Activated T-cell treated with anti-CD3 and anti-CD28 coated beads, Interleukin-2, amount 50 U/mL, for 72 hours (primary cell): Measurements from ENCODE around the gene LEMD2. TPM values are rescaled to one million over a fixed set of nuclear protein-coding genes. Genes with fewer than 3 reads are reported as not detected.
A peak's percentile ranks its signal among the peaks of the same experiment; 100 is the strongest.

ENCODE experiments used
- ATAC-seq, 2 donors: fragments of 150-1000 bp; cut with Tn5 transposase; replicated peaks in 1 of 2; 2 replicates each; pipeline ENCODE4 v1.10.0; 2021; ENCODE audit warnings: moderate library complexity in 2 of 2, mild to moderate bottlenecking in 1 of 2
- DNase-seq, 2 donors: peaks; one replicate each; pipeline ENCODE4 v3.0.0; 2021 to 2022; ENCODE audit warnings: mixed read lengths in 1 of 2
- H3K27ac Mint-ChIP-seq: one replicate; pipeline ENCODE4 v1.8.0; 2022; ENCODE audit warnings: mild to moderate bottlenecking, moderate library complexity, mixed read lengths
- H3K27me3 Mint-ChIP-seq: one replicate; pipeline ENCODE4 v1.8.0; 2022; ENCODE audit warnings: low read depth, mixed read lengths
- H3K36me3 Mint-ChIP-seq, 2 donors: one replicate each; pipeline ENCODE4 v1.8.0; 2022; ENCODE audit warnings: mixed read lengths in 2 of 2, mild to moderate bottlenecking in 1 of 2; ENCODE audit not compliant: insufficient read depth in 2 of 2
- H3K4me1 Mint-ChIP-seq: one replicate; pipeline ENCODE4 v1.8.0; 2022; ENCODE audit warnings: low read depth, mixed read lengths
- H3K4me3 Mint-ChIP-seq, 2 donors: one replicate each; pipeline ENCODE4 v1.8.0; 2022; ENCODE audit warnings: mild to moderate bottlenecking in 2 of 2, mixed read lengths in 2 of 2, moderate library complexity in 2 of 2
- H3K9me3 Mint-ChIP-seq, 2 donors: one replicate each; pipeline ENCODE4 v1.8.0; 2022; ENCODE audit warnings: mixed read lengths in 2 of 2
- total RNA-seq, 2 donors: library from RNA; stranded (reverse); gene quantifications; one replicate each; pipeline ENCODE4 v1.2.3, GENCODE V29; 2022

The LEMD2 gene
- total RNA-seq, 2 donors from 2014 or later, result 76.4 to 93.8 TPM

- H3K9me3 Mint-ChIP-seq, result no peaks in the 10 kb centered on the region
- ATAC-seq, result no peak
- DNase-seq, result no peak
- no peak overlapping the region for H3K27ac Mint-ChIP-seq
- peaks cover 6% of the 10 kb centered on the region for H3K27me3 Mint-ChIP-seq
- H3K36me3 Mint-ChIP-seq, result no peaks in the 10 kb centered on the region
- H3K4me3 Mint-ChIP-seq, result no peak overlapping the region
- H3K4me1 Mint-ChIP-seq, result peaks cover 15% of the 10 kb centered on the region
Measured at GRCh38 chr6:33727126-33727525, 61.8 kb downstream of the LEMD2 start.

- no peak for ATAC-seq
- DNase-seq, result no peak
- Mint-ChIP-seq H3K4me3 (no peak overlapping the region), H3K27me3 (peaks cover 6% of the 10 kb centered on the region), H3K9me3 (no peaks in the 10 kb centered on the region), H3K36me3 (no peaks in the 10 kb centered on the region), H3K27ac (no peak overlapping the region), H3K4me1 (peaks cover 15% of the 10 kb centered on the region)
Measured at GRCh38 chr6:33726696-33727095, 62.2 kb downstream of the LEMD2 start.

GRCh38 chr6:33725891-33726673, 62.8 kb downstream of the LEMD2 start:
- no peak overlapping the region for H3K4me3 Mint-ChIP-seq
- H3K9me3 Mint-ChIP-seq, result no peaks in the 10 kb centered on the region
- peaks cover 15% of the 10 kb centered on the region for H3K4me1 Mint-ChIP-seq
- peaks cover 6% of the 10 kb centered on the region for H3K27me3 Mint-ChIP-seq
- no peak for ATAC-seq
- DNase-seq, result no peak
- H3K36me3 Mint-ChIP-seq, result no peaks in the 10 kb centered on the region
- no peak overlapping the region for H3K27ac Mint-ChIP-seq

GRCh38 chr6:33725222-33725621, 63.7 kb downstream of the LEMD2 start:
- Mint-ChIP-seq H3K27me3 (peaks cover 11% of the 10 kb centered on the region), H3K9me3 (no peaks in the 10 kb centered on the region), H3K27ac (no peak overlapping the region), H3K36me3 (no peaks in the 10 kb centered on the region), H3K4me1 (peaks cover 15% of the 10 kb centered on the region), H3K4me3 (no peak overlapping the region)
- ATAC-seq (no peak), DNase-seq (no peak)

- peak overlapping the region; percentile 18 for H3K27ac Mint-ChIP-seq
- H3K27me3 Mint-ChIP-seq, result peaks cover 14% of the 10 kb centered on the region
- H3K36me3 Mint-ChIP-seq, result no peaks in the 10 kb centered on the region
- no peaks in the 10 kb centered on the region for H3K9me3 Mint-ChIP-seq
- DNase-seq (no peak), ATAC-seq (no peak)
- H3K4me1 Mint-ChIP-seq, result peaks cover 15% of the 10 kb centered on the region
- H3K4me3 Mint-ChIP-seq, result peak overlapping the region in 1 of 2 donors; percentile 31
Measured at GRCh38 chr6:33724102-33725023, 64.6 kb downstream of the LEMD2 start.

- H3K9me3 Mint-ChIP-seq, result no peaks in the 10 kb centered on the region
Measured at GRCh38 chr6:33723371-33724085, 65.4 kb downstream of the LEMD2 start.

GRCh38 chr6:33722103-33722623, 66.8 kb downstream of the LEMD2 start:
- Mint-ChIP-seq H3K36me3 (no peaks in the 10 kb centered on the region), H3K27me3 (peaks cover 14% of the 10 kb centered on the region), H3K9me3 (no peaks in the 10 kb centered on the region), H3K4me3 (no peak overlapping the region), H3K4me1 (peaks cover 15% of the 10 kb centered on the region), H3K27ac (no peak overlapping the region)
- ATAC-seq (no peak), DNase-seq (no peak)

More at GRCh38 chr6:33723371-33724085, 65.4 kb downstream of the LEMD2 start:
- H3K27ac Mint-ChIP-seq, result peak overlapping the region; percentile 20
- ATAC-seq (no peak), DNase-seq (no peak)
- H3K36me3 Mint-ChIP-seq, result no peaks in the 10 kb centered on the region
- H3K27me3 Mint-ChIP-seq, result peaks cover 14% of the 10 kb centered on the region
- no peak overlapping the region for H3K4me3 Mint-ChIP-seq
- H3K4me1 Mint-ChIP-seq, result peaks cover 15% of the 10 kb centered on the region

- Mint-ChIP-seq H3K4me1 (peaks cover 15% of the 10 kb centered on the region), H3K9me3 (no peaks in the 10 kb centered on the region), H3K27ac (no peak overlapping the region), H3K36me3 (no peaks in the 10 kb centered on the region), H3K27me3 (peaks cover 14% of the 10 kb centered on the region), H3K4me3 (no peak overlapping the region)
- DNase-seq, result no peak
- ATAC-seq, result no peak
Measured at GRCh38 chr6:33721508-33721907, 67.4 kb downstream of the LEMD2 start.

Other genes starting within 250 kb of the LEMD2 start
- gene BAK1, start 208.9 kb downstream of the LEMD2 start, total RNA-seq, result 10 to 100 TPM; 54.9 to 55.4 TPM
- gene ITPR3, start 167.8 kb downstream of the LEMD2 start, total RNA-seq, result 10 to 100 TPM; 49.9 to 52.5 TPM
- 10 to 100 TPM; 50.6 to 59.9 TPM for gene UQCC2, start 77.4 kb downstream of the LEMD2 start, total RNA-seq
- gene IP6K3, start 42.2 kb downstream of the LEMD2 start, total RNA-seq, result not detected
- not detected for gene MLN, start 14.9 kb upstream of the LEMD2 start, total RNA-seq